HS-27A (cell line): ENCODE measurements around the gene CYB5R4.
A peak's percentile ranks its signal among the peaks of the same experiment; 100 is the strongest.
"Not testable (repeated sequence)": the region's sequence is repeated elsewhere in the genome, so short reads cannot be mapped to it uniquely, and the experiment has no call there.

Experiments
- DNase-seq: peaks from one replicate; pipeline ENCODE4 v3.0.0-alpha.2; 2012; ENCODE audit warnings: low read depth, missing footprints

CYB5R4 gene

DNA sequence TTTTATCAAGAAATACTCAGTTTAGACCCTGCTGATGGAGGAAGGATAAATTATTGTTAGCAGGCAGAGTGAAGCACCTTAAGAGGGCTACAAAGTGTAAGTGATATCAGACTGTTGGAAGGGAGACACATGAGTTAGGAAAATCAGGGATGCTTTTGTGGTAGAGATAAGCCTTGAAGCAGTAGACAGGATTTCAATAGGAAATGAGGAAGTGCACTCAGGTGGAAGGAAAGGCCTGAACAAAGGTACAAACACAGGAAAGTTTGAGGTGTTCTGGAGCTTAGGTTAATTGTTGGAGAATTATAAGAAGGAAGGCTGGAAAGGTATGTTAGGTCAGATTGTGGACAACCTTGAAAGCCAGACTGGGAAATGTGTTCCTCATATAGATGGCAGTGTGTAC, 7.6 kb downstream of the CYB5R4 start:
- DNase-seq = no peak

DNA sequence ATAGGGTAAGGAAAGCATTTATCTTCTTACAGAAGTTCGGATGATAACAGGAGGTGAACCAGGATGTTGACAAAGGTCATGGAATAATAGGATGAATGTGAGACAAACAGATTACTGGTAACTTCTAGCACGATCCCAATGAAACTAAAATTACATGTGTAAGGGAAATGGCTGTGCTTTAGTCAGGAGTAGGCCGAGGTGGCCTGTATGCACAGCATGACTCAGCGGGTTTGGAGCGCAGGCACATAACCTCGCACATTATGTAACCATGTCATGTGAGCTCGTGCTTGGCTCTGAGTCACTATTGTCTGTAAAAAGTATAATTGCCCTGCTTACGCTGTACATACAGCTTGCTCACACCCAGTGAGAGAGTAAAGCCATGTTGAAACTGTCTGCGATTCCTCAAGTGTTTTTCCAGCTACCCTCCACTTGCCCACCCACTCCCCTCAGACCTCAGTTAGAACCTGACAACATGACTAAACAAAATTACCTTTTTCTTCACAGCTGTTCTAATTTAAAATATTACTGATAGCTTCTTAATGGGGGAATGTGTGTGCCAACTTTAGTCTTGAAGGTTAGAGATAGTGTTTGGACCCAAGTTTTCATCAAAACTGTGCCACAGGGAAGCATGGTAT, 8.2 kb downstream of the CYB5R4 start:
- DNase-seq = peak; percentile 59

DNA sequence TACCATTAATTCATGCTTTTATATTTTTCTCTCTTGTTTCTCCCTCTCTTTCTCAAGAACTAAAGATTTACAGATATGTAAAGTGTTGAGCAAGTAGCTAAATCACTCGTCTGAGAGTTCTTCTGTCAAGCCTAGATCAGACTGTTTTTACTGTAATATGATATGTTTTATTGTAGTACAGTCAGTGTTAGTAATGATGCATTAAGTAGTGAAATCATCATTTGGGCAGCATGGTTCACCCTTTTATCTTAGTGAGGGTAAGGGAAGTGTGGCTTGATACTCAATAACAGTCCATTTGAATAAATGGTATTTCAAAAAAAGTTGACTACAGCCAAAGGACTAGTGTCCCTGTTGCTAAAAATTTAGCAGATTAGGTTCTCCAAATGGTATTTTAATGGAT, 9.2 kb downstream of the CYB5R4 start:
- DNase-seq = peak; percentile 24

DNA sequence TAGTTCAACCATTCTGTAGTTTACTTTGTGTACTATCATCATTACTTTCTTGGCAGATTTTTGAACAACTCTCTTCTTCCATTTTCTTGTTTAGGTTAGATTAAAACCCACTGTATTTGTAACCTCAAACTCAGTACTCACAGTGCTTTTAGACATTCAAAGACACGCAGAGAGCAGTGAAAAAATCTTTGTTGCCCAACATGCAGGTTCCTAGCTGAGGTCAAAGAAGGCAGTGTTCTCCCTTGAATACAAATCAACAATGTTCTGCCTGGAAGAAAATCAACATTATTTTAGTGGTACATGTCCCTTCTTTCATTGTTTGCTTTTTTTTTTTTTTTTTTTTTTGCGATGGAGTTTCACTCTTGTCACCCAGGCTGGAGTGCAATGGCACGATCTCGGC, 11.2 kb downstream of the CYB5R4 start:
- no peak for DNase-seq

DNA sequence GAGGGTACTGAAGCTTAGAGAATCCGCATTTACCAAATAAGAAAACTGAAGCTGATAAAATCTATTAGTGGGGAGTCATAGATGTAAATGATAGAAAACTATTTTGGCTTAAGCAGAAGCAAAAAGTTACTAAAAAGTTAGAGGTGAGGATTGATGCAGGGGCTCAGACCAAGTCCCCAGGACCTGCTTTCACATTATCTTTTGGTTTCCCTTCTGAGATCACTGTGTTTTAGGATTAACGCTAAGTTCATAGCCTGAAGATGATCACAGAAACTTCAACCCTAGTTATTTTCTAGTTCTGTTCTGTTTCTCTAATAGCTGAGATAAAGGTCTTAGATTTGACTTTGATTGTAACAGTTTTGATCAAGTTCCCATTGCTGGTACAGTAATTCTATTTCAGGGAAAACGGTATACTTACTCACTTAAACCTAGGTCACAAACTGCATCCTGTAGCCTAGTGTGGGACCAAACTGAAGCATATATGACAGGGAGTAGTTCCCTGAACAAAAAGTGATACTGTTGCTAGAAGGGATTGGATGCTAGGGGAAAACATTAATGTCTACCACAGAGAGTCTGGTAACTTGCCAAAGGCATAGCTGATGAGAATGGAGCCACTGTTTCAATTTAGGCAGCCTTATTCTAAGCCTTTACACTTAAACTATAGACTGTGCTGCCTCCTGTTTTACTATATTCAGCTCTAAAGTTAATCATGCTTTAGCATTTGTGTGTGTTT, 13.1 kb downstream of the CYB5R4 start:
- DNase-seq = no peak

DNA sequence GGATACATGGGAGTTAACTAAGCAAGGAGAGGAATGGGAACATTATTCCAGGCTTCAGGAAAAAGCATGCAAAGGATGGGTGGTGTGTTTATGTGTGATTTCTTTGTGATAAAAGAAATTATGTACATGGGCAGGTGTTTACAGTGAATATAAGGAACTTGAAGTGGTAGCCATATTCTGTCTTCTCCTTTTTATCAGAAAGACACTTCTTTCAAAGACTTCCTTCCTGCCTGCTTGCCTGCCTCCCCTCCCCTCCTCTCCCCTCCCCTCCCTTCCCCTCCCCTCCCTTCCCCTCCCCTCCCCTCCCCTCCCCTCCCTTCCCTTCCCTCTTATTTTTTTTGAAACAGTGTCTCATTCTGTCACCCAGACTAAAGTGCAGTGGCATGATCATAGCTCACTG, 14.4 kb downstream of the CYB5R4 start:
- DNase-seq = no peak

DNA sequence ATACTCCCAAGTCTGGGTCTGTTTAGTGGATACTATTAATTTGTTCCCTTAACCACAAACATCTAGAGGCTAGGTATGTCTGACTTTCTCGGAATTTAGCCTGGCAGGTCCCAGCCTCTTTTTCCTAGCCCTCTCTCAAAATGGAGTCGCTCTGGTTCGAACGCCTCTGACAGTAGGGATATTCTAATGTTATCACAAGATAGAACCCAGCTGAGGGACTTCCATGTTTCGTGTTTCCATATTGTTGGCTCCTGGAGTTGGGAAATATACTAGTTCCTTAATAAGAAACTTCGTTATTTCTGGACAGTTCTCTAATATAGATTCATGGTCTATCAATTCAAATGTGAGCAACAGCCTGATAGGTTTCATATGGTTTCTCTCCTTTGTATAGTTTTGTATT, 16.4 kb downstream of the CYB5R4 start:
- no peak for DNase-seq

DNA sequence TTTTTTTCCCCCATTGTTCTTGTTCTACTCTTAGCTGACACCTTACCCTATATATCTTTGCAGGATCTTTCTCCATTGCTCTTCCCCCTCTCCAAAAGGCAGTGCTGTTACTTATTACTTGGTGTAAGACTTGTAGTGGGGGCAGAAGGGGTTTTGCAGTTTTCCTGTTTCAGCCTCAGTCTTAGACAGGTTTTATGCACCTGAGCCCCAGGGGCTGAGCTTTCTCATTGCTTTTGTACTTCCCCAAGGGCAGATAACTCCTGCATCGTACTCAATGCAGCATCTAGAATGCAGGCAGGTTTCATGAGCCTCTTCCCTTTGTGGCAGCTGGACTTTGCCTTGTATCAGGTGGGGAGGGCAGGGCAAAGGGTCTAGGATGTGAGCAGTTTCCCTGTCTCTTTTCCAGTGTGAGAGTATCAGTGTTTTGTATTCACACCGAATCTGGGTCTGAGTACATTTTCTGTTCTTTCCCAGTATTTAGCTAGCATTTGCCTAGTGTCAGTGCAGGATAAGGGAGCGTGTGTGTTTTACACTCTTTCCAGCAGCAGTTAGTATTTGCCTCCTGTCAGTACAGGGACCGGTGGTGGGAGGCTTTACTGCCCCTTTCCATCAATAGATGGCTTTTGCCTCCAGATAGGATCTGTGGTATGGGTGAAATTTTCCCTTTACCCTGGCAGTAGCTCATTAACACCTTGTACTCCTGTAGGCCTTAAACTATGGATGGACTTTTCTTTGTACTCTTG, 19.6 kb downstream of the CYB5R4 start:
- no peak for DNase-seq

DNA sequence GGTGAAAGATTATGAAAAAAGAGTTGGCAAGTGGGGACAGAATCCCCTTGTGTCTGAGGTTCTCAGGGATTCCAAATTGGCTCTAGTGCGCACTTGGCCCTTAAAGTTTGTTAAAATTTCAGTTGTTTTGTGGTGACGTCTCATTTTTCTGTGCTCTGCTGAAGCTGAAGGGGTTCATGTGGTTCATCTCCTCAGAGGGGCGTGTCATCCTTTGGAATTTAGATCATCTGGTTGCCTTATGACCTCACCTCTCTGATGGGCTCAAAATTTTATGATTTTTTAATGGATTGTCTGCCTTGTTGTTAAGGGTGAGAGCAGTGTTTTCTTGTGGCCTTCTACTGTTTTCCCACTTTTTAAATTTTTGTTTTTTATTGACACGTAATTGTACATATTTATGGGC, 20.3 kb downstream of the CYB5R4 start:
- no peak for DNase-seq

DNA sequence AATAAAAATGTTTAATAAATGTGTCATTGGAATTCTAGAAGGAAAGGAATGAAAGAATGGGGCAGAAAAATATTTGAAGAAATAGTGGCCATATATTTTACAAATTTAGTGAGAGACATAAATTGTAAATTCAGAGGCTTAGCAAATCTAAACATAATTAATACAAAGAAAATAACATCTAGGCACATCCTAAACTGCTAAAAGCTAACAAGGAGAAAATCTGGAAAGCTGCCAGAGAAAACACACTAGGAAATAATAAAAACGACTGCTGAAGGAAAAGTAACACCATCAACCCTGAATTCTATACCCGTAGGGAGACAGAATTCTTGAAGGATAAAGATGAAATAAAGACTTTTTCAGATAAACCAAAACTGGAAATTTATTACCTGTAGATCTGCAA, 23.8 kb downstream of the CYB5R4 start:
- no peak for DNase-seq

DNA sequence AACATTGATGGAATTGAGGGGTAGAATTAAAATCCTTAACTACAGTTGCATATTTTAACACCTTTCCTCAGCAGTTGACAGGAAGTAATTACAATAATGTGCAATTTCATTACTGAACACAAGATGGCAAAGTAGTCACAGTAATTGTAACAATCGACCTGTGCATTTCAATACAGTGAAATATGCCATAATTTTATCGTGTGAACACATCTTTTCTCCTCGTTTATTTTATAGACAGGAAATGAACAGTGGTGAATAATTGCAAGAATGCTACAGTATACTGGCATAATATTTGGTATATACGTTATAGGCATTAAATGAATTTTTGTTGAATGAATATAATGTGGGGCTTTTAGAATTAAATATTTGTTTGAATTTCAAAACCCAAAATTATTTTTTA, 25.0 kb downstream of the CYB5R4 start:
- DNase-seq = no peak

DNA sequence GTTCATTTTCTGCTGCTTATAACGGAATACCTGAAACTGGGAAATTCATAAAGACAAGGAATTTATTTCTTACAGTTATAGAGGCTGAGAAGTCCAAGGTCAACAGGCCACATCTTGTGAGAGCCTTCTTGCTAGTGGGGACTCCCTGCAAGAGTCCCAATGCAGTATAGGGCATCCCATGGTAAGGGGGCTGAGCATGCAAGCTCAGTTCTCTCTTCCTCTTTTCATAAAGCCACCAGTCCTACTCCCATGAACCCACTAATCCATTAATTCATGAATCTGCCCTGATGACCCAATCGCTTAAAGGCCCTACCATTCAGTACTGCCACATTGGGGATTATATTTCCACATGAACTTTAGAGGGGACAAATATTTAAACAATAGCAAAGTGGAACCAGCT, 26.5 kb downstream of the CYB5R4 start:
- no peak for DNase-seq

DNA sequence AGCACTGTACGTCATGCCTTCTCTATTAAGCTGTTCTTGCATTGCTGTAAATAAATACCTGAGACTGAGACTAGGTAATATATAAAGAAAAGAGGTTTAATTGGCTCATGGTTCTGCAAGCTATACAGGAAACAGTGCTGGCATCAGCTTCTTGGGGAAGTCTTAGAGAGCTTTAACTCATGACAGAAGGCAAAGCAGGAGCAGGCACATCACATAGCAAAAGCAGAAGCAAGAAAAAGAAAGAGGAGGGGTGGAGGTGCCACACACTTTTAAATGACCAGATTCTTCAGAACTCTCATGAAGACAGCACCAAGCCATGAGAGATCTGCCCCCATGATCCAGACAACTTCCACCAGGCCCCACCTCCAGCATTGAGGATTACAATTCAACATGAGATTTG, 30.1 kb downstream of the CYB5R4 start:
- DNase-seq = no peak

DNA sequence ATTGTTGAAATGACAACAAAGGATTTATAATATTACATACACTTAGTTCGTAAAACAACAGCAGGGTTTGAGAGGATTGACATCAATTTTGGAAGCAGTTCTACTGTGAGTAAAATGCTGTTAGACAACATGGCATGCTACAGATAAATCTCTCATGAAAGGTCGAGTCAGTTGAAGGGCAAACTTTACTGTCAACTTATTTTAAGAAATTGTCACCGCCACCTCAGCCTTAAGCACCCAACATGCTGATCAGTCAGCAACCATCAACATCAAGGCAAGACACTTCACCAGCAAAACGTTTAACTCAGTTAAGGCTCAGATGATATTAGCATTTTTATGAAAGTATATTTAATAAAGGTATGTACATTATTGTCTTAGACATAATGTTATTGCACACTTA, 31.0 kb downstream of the CYB5R4 start:
- DNase-seq = no peak

DNA sequence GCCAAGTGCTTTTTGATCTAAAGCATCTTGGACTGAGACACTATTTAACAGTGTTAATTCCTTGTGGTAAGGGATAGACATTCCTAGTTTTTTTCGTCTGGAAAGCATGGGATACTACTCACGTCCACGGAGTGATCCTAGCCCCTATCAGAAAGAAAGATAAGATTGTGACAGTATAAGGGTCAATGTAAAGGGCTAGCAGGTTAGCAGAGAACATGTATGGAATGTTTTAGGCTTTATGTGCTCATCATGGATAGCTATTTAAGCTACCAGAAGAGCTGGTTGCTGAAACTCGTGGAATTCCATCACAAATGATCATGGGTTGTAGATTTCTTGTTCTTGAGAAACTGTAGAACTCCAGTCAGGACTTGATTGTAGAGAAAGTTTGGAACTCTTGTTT, 32.1 kb downstream of the CYB5R4 start:
- no peak for DNase-seq

DNA sequence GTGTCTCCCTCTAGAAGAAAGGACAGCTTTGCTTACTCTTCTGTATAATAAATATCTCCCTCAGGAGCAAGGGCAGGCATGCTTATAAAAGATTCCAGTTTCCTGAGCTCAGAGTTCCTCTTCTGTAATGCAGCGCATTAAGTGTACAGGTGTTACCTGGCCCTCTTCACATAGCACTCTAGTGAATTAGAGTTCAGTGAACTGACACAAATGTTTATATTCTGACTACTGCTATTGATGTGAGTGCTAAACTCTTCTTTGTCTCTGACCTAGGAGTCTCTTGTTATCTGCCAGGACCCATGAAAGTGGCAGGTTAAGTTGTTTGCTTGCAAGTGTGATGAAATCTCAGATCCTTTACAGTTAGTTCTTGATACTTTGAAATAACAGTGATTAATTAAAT, 33.5 kb downstream of the CYB5R4 start:
- no peak for DNase-seq

DNA sequence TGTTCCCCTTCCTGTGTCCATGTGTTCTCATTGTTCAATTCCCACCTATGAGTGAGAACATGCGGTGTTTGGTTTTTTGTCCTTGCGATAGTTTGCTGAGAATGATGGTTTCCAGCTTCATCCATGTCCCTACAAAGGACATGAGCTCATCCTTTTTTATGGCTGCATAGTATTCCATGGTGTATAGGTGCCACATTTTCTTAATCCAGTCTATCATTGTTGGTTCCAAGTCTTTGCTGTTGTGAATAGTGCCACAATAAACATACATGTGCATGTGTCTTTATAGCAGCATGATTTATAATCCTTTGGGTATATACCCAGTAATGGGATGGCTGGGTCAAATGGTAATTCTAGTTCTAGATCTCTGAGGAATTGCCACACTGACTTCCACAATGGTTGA, 37.6 kb downstream of the CYB5R4 start:
- not testable (repeated sequence) for DNase-seq

DNA sequence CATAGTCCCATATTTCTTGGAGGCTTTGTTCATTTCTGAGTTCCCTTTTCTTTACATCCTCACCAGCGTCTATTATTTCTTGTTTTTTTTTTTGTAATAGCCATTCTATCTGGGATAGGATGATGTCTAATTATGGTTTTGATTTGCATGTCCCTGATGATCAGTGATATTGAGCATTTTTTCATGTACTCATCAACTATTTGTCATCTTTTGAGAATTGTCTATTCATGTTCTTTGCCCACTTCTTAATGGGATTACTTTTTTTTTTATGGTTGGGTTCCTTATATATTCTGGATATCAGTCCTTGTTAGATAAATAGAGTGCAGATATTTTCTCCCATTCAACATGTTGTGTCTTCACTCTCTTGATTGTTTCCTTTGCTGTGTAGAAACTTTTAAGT, 42.1 kb downstream of the CYB5R4 start:
- DNase-seq = no peak

DNA sequence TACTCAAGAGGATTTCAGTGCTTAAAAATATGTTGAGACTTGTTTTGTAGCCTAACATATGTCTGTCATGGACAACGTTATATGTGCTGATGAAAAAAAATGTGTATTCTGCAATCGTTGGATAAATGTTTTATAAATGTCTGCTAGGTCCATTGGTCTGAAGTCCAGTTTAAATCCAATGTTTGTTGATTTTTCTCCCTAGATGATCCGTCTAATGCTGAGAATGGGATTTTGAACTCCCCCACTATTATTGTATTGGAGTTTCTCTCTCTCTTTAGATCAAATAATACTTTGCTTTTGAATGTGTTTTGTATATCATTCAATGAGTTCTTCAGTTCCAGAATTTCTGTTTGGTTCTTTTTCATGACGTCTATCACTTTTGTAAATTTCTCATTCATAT, 44.9 kb downstream of the CYB5R4 start:
- no peak for DNase-seq

DNA sequence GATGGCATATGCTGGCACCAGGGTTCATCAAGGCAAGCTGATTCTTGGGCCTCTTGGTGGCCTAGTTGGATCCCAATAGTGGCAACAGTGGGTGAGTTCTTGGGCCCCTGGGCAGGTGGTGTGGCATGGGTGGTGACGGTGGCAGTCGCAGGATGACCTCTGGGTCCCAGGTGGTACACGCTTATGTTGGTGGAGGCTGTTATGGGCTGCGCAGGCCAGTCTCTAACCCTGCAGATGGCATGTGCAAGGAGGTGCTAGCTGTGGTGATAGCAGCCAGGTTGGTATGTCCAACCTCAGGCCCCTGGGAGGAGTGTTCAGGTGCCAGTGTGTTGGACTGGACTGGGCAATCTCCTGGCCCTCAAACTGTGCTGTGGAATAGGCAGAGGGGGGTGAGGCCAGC, 46.2 kb downstream of the CYB5R4 start:
- DNase-seq = no peak

DNA sequence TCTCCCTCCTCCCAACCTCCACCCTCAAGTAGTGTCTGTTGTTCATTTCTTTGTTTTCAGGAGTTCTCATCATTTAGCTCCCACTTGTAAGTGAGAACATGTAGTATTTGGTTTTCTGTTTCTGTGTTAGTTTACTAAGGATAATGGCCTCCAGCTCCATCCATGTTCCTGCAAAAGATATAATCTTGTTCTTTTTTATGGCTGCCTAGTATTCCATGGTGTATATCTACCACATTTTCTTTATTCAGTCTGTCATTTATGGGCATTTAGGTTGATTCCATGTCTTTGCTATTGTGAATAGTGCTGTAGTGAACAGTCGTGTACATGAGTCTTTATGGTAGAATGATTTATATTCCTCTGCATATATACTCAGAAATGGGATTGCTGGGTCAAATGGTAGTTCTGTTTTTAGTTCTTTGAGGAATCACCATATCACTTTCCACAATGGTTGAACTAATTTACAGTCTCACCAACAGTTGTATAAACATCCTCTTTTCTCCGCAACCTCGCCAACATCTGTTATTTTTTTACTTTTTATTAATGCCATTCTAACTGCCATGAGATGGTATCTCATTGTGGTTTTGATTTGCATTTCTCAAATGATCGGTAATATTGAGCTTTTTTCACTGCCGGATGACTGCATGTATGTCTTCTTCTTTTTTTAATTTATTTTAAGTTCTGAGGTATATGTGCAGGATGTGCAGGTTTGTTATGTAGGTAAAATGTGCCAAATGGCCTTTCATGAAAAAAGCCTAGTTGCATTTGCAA, 48.3 kb downstream of the CYB5R4 start:
- not testable (repeated sequence) for DNase-seq

DNA sequence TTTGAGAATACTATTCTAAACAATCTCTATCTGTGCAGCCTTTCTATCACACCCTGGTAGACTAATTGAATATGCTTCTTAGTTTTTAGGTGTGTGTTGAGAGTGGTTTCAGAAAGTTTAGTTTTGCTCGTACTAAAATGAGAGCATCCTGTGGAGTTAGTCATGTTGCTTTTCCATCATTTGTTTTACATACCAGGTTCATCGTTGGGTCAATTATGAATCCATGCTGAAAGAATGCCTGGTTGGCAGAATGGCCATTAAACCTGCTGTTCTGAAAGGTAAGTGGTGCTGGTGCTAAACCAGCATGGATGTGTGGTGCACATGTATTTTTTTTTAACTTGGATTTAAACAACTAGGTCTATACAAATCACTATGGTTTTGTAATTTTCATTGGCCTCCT, 49.3 kb downstream of the CYB5R4 start:
- no peak for DNase-seq

DNA sequence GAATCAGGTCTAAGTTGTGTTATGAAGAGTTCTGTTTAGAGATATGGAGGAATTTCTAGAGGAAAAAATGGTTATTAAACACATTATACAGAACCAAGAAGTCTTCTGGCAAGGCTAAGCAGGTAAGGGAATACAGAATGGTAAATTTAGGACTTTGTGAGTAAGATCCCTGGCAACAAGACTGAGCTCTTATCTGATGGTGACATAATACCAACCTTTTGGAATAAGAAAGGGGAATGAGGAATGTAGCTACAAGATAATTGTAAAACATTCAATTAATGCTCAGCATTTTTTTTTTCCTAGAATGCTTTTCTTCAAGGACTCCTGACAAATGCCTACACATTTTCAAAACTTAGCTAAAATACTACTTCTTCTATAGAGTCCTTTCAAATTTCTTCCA, 51.8 kb downstream of the CYB5R4 start:
- no peak for DNase-seq
